Upper lobe of left lung (tissue), 6 donors: ENCODE results near the gene IQGAP1. TPM values are rescaled to one million over a fixed set of nuclear protein-coding genes. Genes with fewer than 3 reads are reported as not detected.

Experiments used
- ATAC-seq, 2 donors: fragments of 200-7000 bp; cut with Tn5 transposase; one replicate each; pipeline ENCODE4 v1.9.1; 2022; ENCODE audit warnings: mild to moderate bottlenecking in 2 of 2, moderate library complexity in 2 of 2; ENCODE audit not compliant: low FRiP score in 2 of 2
- DNase-seq, 2 donors: peaks; one replicate each; pipeline ENCODE4 v3.0.0-alpha.2; 2019 to 2020
- H3K27ac ChIP-seq, 4 donors: fragments of 200-600 bp; sonication (generic); one replicate each; pipeline ENCODE4 v1.5.1; 2016 to 2019
- H3K27me3 ChIP-seq, 4 donors: fragments of 200-600 bp; sonication (generic); one replicate each; pipeline ENCODE4 v1.5.1; 2017 to 2019
- H3K36me3 ChIP-seq, 4 donors: fragments of 200-600 bp; sonication (generic); one replicate each; pipeline ENCODE4 v1.5.1; 2016 to 2019
- H3K4me1 ChIP-seq, 4 donors: fragments of 200-600 bp; sonication (generic); one replicate each; pipeline ENCODE4 v1.5.1; 2018 to 2019
- H3K4me3 ChIP-seq, 4 donors: fragments of 200-600 bp; sonication (generic); one replicate each; pipeline ENCODE4 v1.5.1; 2017 to 2019; ENCODE audit warnings: mild to moderate bottlenecking in 2 of 4, moderate library complexity in 1 of 4
- H3K9me3 ChIP-seq, 4 donors: fragments of 200-600 bp; sonication (generic); one replicate each; pipeline ENCODE4 v1.5.1; 2018 to 2019
- CTCF ChIP-seq, 6 experiments: fragments of 450-650 bp in 4 of 6; fragments of 200-600 bp in 2 of 6; sonication (generic) in 2 of 6; IDR thresholded peaks; one replicate each; pipeline ENCODE4 v1.5.1; 2016 to 2019; ENCODE audit warnings: antibody characterized with exemption in 6 of 6
- EP300 ChIP-seq, 4 donors: sonication (generic); formaldehyde crosslinking; IDR thresholded peaks; one replicate each; pipeline ENCODE4 v1.5.1; 2017; ENCODE audit warnings: antibody characterized with exemption in 4 of 4, control low read depth in 2 of 4
- POLR2A ChIP-seq, 4 donors: fragments of 450-650 bp; IDR thresholded peaks; one replicate each; pipeline ENCODE4 v1.5.1; 2016 to 2017; ENCODE audit warnings: antibody characterized with exemption in 4 of 4, mild to moderate bottlenecking in 2 of 4
- POLR2AphosphoS5 ChIP-seq, 2 donors: sonication (generic); formaldehyde crosslinking; IDR thresholded peaks; one replicate each; pipeline ENCODE4 v1.5.1; 2017; ENCODE audit warnings: antibody characterized with exemption in 2 of 2
- WGBS, 2 donors: methylation state at CpG; one replicate each; pipeline ENCODE4 v1.1.5; 2017 to 2018; 5-methylcytosine and 5-hydroxymethylcytosine counted together
- total RNA-seq, 6 donors: library from RNA; depleted of rRNA in 4 of 6; stranded (reverse); fragments of >200 nt in 4 of 6; gene quantifications; one replicate each; pipeline versions ENCODE4 v1.1.0 to v1.2.1, GENCODE V29; 2016 to 2021
- donor health status: DM: no; HTN: no; CAD: no; lungs with moderate emphysema.
- donor health status: DM: no; HTN: yes; CAD: no; lungs with severe emphysema.

IQGAP1 gene
- total RNA-seq, 6 donors from 2014 or later: 216 to 502 (median 344) TPM

- Histone ChIP-seq H3K9me3 (peaks cover 0 to 12% (median 9%) of the 10 kb centered on the region in 4 donors), H3K4me1 (peaks cover 2 to 7% (median 5%) of the 10 kb centered on the region in 4 donors), H3K4me3 (no peak overlapping the region), H3K27me3 (no peaks in the 10 kb centered on the region), H3K36me3 (no peaks in the 10 kb centered on the region), H3K27ac (no peak overlapping the region)
- TF ChIP-seq CTCF (IDR thresholded peaks at IDR 0.05) (no peak), EP300 (IDR thresholded peaks at IDR 0.05) (no peak), POLR2A (IDR thresholded peaks at IDR 0.05) (no peak), POLR2AphosphoS5 (IDR thresholded peaks at IDR 0.05) (no peak)
- ATAC-seq (no peak), DNase-seq (no peak)
These were observed 5.7 kb upstream of the IQGAP1 start for GRCh38 chr15:90382320-90382719.

GRCh38 chr15:90386221-90386620 lies 1.8 kb upstream of the IQGAP1 start:
- no peaks in the 10 kb centered on the region for H3K9me3 ChIP-seq
- ATAC-seq (no peak), DNase-seq (no peak)
- H3K27ac ChIP-seq: peak overlapping the region in 1 of 4 donors; percentile 18
- H3K4me1 ChIP-seq: peaks cover 14 to 24% (median 18%) of the 10 kb centered on the region in 4 donors
- H3K27me3 ChIP-seq: no peaks in the 10 kb centered on the region
- H3K4me3 ChIP-seq: no peak overlapping the region
- 62 to 88% methylated on average over 2 of the region's 2 CpGs for WGBS, 2 donors
- H3K36me3 ChIP-seq: peaks cover 5 to 7% (median 6%) of the 10 kb centered on the region in 4 donors
- no peak for TF ChIP-seq EP300 (IDR thresholded peaks at IDR 0.05)
- no peak for TF ChIP-seq POLR2AphosphoS5 (IDR thresholded peaks at IDR 0.05)
- no peak for TF ChIP-seq POLR2A (IDR thresholded peaks at IDR 0.05)
- no peak for TF ChIP-seq CTCF (IDR thresholded peaks at IDR 0.05)

GRCh38 chr15:90388462-90389380 lies 679 bp downstream of the IQGAP1 start:
- no peaks in the 10 kb centered on the region for H3K27me3 ChIP-seq
- H3K27ac ChIP-seq: peak overlapping the region; percentile 98 to 100 (median 99)
- TF ChIP-seq EP300 (IDR thresholded peaks at IDR 0.05) (no peak), POLR2AphosphoS5 (IDR thresholded peaks at IDR 0.05) (peak in 1 of 2 donors; percentile 0), CTCF (IDR thresholded peaks at IDR 0.05) (no peak), POLR2A (IDR thresholded peaks at IDR 0.05) (peak in 1 of 4 donors; percentile 72)
- peaks cover 29 to 47% (median 42%) of the 10 kb centered on the region in 4 donors for H3K4me1 ChIP-seq
- H3K9me3 ChIP-seq: no peaks in the 10 kb centered on the region
- DNase-seq (peak; percentile 70 to 93), ATAC-seq (peak; percentile 74 to 85)
- peaks cover 6 to 20% (median 8%) of the 10 kb centered on the region in 4 donors for H3K36me3 ChIP-seq
- 1 to 2% methylated on average over 18 to 30 of the region's 52 CpGs for WGBS, 2 donors
- peak overlapping the region; percentile 69 to 98 (median 88) for H3K4me3 ChIP-seq

GRCh38 chr15:90389513-90389912 lies 1.5 kb downstream of the IQGAP1 start:
- H3K36me3 ChIP-seq: peaks cover 6 to 21% (median 8%) of the 10 kb centered on the region in 4 donors
- WGBS, 2 donors: 39 to 51% methylated on average over 6 of the region's 6 CpGs
- H3K4me3 ChIP-seq: peak overlapping the region; percentile 69 to 98 (median 88)
- H3K27me3 ChIP-seq: no peaks in the 10 kb centered on the region
- peak overlapping the region; percentile 98 to 100 (median 99) for H3K27ac ChIP-seq
- H3K4me1 ChIP-seq: peaks cover 34 to 54% (median 47%) of the 10 kb centered on the region in 4 donors
- TF ChIP-seq EP300 (IDR thresholded peaks at IDR 0.05) (no peak), CTCF (IDR thresholded peaks at IDR 0.05) (no peak), POLR2A (IDR thresholded peaks at IDR 0.05) (no peak), POLR2AphosphoS5 (IDR thresholded peaks at IDR 0.05) (no peak)
- ATAC-seq (no peak), DNase-seq (no peak)
- H3K9me3 ChIP-seq: no peaks in the 10 kb centered on the region
